NCI-H524 treated with DMSO at 0.1 percent for 48 hours (cell line): ENCODE data around the gene FBXO30.

Experiments
- DNase-seq: peaks from one replicate; lab custom pipeline; 2025; lab: John Stamatoyannopoulos, UW

Gene FBXO30

GRCh38 chr6:145816392-145816791, 1.8 kb upstream of the FBXO30 start:
- DNase-seq: no peak

GRCh38 chr6:145815309-145816274, 997 bp upstream of the FBXO30 start:
- DNase-seq: no peak

GRCh38 chr6:145814035-145814500, 527 bp downstream of the FBXO30 start:
- DNase-seq: peak; percentile 27

GRCh38 chr6:145813285-145814034, 1.1 kb downstream of the FBXO30 start:
- no peak for DNase-seq

GRCh38 chr6:145811741-145812140, 2.9 kb downstream of the FBXO30 start:
- no peak for DNase-seq

GRCh38 chr6:145809785-145810184, 4.8 kb downstream of the FBXO30 start:
- no peak for DNase-seq

GRCh38 chr6:145809211-145809610, 5.4 kb downstream of the FBXO30 start:
- DNase-seq: no peak

GRCh38 chr6:145808239-145808638, 6.4 kb downstream of the FBXO30 start:
- no peak for DNase-seq

- no peak for DNase-seq
Observed at GRCh38 chr6:145802141-145802540, 12.5 kb downstream of the FBXO30 start.

GRCh38 chr6:145801021-145801420, 13.6 kb downstream of the FBXO30 start:
- no peak for DNase-seq

- no peak for DNase-seq
Observed at GRCh38 chr6:145798530-145798929, 16.1 kb downstream of the FBXO30 start.

- DNase-seq: no peak
Observed at GRCh38 chr6:145789443-145789842, 25.2 kb downstream of the FBXO30 start.

- DNase-seq: no peak
Observed at GRCh38 chr6:145787688-145788087, 26.9 kb downstream of the FBXO30 start.

GRCh38 chr6:145784683-145785082, 29.9 kb downstream of the FBXO30 start:
- peak; percentile 72 for DNase-seq

- DNase-seq: peak; percentile 79
Observed at GRCh38 chr6:145783796-145784195, 30.8 kb downstream of the FBXO30 start.

- DNase-seq: no peak
Observed at GRCh38 chr6:145772846-145773245, 41.7 kb downstream of the FBXO30 start.

GRCh38 chr6:145765449-145765848, 49.1 kb downstream of the FBXO30 start:
- no peak for DNase-seq

- DNase-seq: no peak
Observed at GRCh38 chr6:145763742-145764141, 50.9 kb downstream of the FBXO30 start.

GRCh38 chr6:145761584-145761983, 53.0 kb downstream of the FBXO30 start:
- no peak for DNase-seq

- no peak for DNase-seq
Observed at GRCh38 chr6:145758113-145758512, 56.5 kb downstream of the FBXO30 start.

- no peak for DNase-seq
Observed at GRCh38 chr6:145756170-145756662, 58.4 kb downstream of the FBXO30 start.

- no peak for DNase-seq
Observed at GRCh38 chr6:145755682-145756081, 58.9 kb downstream of the FBXO30 start.

- no peak for DNase-seq
Observed at GRCh38 chr6:145752638-145753037, 62.0 kb downstream of the FBXO30 start.
